Lower leg skin (tissue), 3 donors: ENCODE measurements around the gene HUNK.

Source experiments
- POLR2A ChIP-seq, 2 donors: fragments of 450-650 bp; IDR thresholded peaks; one replicate each; pipeline ENCODE4 v1.6.1; 2016 to 2017; ENCODE audit warnings: antibody characterized with exemption in 2 of 2, mild to moderate bottlenecking in 1 of 2, moderate library complexity in 1 of 2
- TF ChIP-seq, protein P1 (sequence below), 3 donors: fragments of 450-650 bp; IDR thresholded peaks; one replicate each; pipeline ENCODE4 v1.5.1; 2016; ENCODE audit warnings: antibody characterized with exemption in 3 of 3, mild to moderate bottlenecking in 3 of 3, moderate library complexity in 2 of 3

DNA sequence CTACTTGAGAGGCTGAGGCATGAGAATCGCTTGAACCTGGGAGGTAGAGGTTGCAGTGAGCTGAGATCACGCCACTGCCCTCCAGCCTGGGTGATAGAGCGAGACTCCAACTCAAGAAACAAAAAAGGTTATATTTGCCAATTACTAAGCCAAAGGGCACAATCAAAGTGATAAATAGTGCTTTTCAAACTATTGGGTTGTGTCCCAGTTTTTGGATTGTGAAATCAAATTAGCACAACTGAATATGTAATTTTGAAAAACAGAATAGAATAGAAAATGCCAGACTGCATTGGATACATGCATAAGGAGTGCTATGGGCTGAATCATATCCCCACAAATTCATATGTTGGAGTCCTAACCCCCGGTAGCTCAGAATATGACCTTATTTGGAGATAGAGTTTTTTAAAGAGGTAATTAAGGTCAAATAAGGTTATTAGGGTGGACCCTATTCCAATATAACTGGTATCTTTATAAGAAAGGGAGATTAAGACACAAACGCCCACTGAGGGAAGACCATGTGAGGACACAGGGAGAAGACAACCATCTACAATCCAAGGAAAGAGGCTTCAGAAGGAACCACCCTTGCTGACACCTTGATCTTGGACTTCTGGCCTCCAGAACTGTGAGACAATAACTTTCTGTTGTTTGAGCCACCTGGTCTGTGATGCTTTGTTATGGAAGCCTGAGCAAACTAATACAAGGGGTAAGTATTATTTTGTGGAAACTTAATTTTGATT, 42.9 kb upstream of the HUNK start:
- no peak for TF ChIP-seq POLR2A (IDR thresholded peaks at IDR 0.05)
- TF ChIP-seq, protein P1, sequence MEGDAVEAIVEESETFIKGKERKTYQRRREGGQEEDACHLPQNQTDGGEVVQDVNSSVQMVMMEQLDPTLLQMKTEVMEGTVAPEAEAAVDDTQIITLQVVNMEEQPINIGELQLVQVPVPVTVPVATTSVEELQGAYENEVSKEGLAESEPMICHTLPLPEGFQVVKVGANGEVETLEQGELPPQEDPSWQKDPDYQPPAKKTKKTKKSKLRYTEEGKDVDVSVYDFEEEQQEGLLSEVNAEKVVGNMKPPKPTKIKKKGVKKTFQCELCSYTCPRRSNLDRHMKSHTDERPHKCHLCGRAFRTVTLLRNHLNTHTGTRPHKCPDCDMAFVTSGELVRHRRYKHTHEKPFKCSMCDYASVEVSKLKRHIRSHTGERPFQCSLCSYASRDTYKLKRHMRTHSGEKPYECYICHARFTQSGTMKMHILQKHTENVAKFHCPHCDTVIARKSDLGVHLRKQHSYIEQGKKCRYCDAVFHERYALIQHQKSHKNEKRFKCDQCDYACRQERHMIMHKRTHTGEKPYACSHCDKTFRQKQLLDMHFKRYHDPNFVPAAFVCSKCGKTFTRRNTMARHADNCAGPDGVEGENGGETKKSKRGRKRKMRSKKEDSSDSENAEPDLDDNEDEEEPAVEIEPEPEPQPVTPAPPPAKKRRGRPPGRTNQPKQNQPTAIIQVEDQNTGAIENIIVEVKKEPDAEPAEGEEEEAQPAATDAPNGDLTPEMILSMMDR (IDR thresholded peaks at IDR 0.05), result no peak
